Raji (cell line): ENCODE results near the gene VWA3A.

Experiments
- POLR2A ChIP-seq: IDR thresholded peaks from 2 replicates; pipeline ENCODE4 v1.6.1; 2011; ENCODE audit warnings: low read depth, low read length, control low read depth; ENCODE audit not compliant: insufficient read depth

VWA3A gene

GRCh38 chr16:22202261-22202637 lies 109.9 kb downstream of the VWA3A start:
- TF ChIP-seq POLR2A = no peak

DNA sequence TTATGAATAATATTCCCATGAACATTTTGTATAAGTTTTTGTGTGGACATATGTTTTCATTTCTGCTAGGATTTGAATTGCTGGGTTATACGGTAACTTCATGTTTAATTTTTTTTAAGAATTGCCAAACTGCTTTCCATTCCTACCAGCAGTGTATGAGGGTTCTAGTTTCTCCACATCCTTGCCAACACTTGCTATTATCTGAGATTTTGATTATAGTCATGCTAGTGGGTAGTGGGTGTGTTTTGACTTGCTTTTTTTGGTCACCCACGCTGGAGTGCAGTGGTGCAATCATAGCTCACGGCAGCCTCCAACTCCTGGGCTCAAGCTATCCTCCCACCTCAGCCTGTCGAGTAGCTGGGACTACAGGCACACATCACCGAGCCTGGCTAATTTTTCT lies 110.8 kb downstream of the VWA3A start:
- no peak for TF ChIP-seq POLR2A

DNA sequence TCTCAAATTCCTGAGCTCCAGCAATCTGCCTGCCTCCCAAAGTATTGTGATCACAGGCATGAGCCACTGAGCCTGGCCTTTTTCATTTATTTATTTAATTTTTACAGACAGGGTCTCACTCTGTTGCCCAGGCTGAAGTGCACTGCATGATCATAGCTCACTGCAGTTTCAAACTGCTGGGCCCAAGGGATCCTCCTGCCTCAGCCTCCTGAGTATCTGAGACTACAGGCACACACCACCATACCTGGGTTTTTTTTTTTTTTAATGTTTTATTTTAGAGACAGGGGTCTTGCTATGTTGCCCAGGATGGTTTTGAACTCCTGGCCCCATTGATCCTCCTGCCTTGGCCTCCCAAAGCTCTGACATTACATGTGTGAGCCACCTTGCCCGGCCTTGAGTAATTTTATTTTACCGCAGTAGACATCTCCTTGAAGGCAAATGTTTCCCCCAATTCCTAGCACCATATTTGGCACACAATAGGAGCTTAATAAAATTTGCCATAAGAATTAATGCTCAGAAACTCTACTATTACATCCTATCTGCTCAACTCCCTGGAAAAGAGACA lies 111.8 kb downstream of the VWA3A start:
- no peak for TF ChIP-seq POLR2A

- TF ChIP-seq POLR2A = no peak
Observed at GRCh38 chr16:22205577-22206012, 113.3 kb downstream of the VWA3A start.

DNA sequence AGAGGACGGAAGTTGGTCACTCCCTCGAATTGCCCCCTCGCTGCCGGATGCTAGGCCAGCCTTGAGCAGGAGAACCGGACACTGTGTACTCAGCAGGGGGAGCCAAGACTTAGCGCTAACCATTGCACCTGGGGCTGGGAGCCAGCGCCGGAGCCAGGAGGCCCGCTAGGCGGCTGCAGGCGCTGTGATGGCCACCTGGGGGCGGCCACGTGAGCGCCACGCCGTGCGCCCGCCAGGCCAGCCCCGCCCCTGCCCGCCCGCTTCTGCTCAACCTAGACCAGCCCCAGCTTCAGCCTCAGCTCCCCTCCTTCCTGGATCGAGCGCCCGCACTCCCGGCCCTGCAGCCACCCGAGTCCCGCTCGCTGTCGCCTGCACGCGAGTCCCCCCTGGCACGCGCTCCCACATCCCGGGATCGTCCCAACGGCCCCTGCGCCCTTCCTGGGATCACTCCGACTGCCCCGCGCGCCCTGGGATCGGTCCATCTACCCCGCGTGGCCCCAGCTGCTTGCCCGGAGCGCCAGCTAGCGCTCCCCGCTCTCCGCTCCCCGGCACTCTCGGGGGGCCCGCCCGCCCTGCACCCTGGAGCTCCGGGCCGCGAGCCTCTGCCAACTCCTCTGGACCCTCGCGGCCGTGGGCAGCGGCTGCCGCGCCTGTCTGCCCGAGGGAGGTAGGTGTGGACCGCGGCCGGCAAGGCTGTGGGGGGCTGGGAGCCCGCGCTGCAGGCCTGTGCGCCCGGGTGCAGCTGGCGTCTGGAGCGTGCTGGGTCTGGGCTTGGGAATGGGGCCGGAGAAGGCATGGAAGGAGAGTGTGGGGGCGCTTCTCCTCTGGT lies 113.9 kb downstream of the VWA3A start, which contains the start of gene EEF2K:
Gene EEF2K, plus strand, starts transcription at position 266 of the 829 bp plus-strand sequence. CDS start 19,452 bp downstream, outside the sequence.
- TF ChIP-seq POLR2A = peak; percentile 84
